Activated T-helper 17 cell treated with anti-CD3 and anti-CD28 coated beads, Interleukin-2, amount 50 U/mL, for 72 hours (primary cell): Measurements from ENCODE around the gene MADCAM1. TPM values are rescaled to one million over a fixed set of nuclear protein-coding genes. Genes with fewer than 3 reads are reported as not detected.
A peak's percentile ranks its signal among the peaks of the same experiment; 100 is the strongest.

Experiments used
- ATAC-seq: fragments of 150-1000 bp; cut with Tn5 transposase; replicated peaks from 2 replicates; pipeline ENCODE4 v1.10.0; 2021; ENCODE audit warnings: mild to moderate bottlenecking, moderate library complexity
- H3K27ac Mint-ChIP-seq: one replicate; pipeline ENCODE4 v1.8.0; 2022; ENCODE audit warnings: mixed read lengths
- H3K27me3 Mint-ChIP-seq: one replicate; pipeline ENCODE4 v1.8.0; 2022; ENCODE audit warnings: mixed read lengths
- H3K36me3 Mint-ChIP-seq: one replicate; pipeline ENCODE4 v1.8.0; 2022; ENCODE audit warnings: low read depth, mild to moderate bottlenecking, mixed read lengths
- H3K4me1 Mint-ChIP-seq: one replicate; pipeline ENCODE4 v1.8.0; 2022; ENCODE audit warnings: mixed read lengths
- H3K4me3 Mint-ChIP-seq: one replicate; pipeline ENCODE4 v1.8.0; 2022; ENCODE audit warnings: mild to moderate bottlenecking, mixed read lengths
- H3K9me3 Mint-ChIP-seq: one replicate; pipeline ENCODE4 v1.8.0; 2022; ENCODE audit warnings: mixed read lengths
- total RNA-seq, 2 donors: library from RNA; stranded (reverse); gene quantifications; one replicate each; pipeline ENCODE4 v1.2.3, GENCODE V29; 2022

Gene MADCAM1
- total RNA-seq, 2 donors from 2014 or later, result 0.29 TPM; not detected in 1

DNA sequence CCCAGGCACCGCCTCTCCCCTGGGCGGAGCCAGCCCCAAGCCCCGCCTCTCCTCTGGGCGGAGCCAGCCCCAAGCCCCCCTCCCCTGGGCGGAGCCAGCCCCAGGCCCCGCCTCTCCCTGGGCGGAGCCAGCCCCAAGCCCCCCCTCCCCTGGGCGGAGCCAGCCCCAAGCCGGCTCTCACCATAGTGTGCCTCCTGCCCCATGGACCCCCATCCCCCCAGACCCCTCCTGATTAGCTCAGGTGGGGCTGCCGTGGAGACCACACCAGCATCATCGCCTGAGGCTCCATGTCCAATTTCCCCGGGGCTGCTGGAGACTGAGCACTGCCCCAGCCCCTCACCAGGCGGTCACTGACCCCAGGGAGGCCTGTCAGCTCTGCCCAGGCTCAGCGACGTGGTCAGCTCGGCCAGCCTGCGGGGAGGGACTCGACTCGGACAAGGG is 4.2 kb upstream of the MADCAM1 start:
- Mint-ChIP-seq H3K27me3 (no peaks in the 10 kb centered on the region), H3K4me3 (no peak overlapping the region), H3K27ac (no peak overlapping the region), H3K36me3 (no peaks in the 10 kb centered on the region), H3K9me3 (no peaks in the 10 kb centered on the region), H3K4me1 (no peaks in the 10 kb centered on the region)
- no peak for ATAC-seq

DNA sequence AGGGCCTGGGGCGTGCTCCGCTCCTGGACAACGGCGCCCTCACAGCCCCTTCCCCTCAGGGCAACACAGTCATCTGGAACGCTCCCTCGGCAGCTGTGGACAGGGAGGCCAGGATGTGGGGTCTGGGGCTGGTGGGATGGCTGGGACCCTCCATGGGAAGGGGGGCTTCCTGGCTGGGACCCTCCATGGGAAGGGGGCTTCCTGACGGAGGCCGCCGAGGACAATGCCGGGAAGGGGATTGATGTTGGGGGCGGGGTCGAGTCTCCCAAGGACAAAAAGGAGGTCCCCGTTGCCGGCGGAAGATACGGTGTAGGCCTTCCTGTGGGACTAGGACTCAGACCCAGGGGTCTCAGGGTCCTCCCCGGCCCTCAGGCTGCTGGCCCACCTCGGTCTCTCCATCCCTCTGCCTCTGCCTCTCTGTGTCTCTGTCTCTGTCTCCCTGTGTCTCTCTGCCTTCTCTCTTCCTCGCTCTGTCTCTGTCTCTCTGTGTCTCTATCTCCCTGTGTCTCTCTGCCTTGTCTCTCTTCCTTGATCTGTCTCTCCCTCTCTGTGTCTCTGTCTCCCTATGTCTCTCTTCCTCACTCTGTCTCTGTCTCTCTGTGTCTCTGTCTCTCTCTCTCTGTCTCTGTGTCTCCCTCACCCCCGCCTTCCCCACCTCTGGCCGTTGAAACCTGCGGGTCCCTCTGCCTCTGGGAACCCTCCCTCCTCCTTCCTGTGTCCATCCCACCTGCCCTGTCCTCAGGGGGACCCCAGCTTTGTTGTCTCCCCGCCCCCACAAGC is 2.7 kb upstream of the MADCAM1 start:
- Mint-ChIP-seq H3K27ac (peak overlapping the region; percentile 20), H3K9me3 (no peaks in the 10 kb centered on the region), H3K27me3 (peaks cover 4% of the 10 kb centered on the region), H3K36me3 (no peaks in the 10 kb centered on the region), H3K4me3 (no peak overlapping the region), H3K4me1 (no peaks in the 10 kb centered on the region)
- no peak for ATAC-seq

DNA sequence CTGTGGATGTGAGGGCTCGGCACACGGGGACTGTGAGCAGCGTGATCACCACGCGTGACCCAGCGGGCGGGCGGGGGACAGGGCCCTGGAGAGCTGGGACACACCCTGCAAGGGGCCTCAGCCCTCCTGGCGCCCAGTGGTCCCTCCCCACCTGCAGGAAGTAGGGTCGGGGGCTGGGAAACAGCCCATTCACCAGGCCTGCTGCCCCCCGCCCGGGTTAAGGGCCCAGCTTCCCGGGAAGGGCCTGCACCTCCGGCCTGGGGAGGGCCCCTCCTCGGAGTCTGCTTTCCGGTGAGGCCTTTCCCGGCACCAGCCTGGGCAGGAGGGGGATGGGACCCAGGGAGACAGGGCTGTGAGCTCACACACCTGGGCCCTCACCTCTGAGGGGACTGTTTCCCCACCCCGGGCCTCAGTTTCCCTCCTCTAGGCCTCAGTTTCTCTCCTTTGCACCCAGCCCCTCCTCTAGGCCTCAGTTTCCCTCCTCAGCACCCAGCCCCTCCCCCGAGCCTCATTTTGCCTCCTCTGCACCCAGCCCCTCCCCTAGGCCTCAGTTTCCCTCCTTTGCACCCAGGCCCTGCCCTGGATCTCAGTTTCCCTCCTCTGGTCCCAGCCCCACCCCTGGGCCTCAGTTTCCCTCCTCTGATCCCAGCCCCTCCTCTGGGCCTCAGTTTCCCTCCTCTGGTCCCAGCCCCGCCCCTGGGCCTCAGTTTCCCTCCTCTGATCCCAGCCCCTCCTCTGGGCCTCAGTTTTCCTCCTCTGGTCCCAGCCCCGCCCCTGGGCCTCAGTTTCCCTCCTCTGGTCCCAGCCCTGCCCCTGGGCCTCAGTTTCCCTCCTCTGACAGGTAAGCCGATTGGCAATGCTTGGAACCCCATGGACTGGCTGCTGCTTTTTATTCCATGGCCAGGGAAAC is 1.9 kb upstream of the MADCAM1 start:
- H3K9me3 Mint-ChIP-seq, result no peaks in the 10 kb centered on the region
- H3K4me3 Mint-ChIP-seq, result no peak overlapping the region
- no peak for ATAC-seq
- H3K27me3 Mint-ChIP-seq, result peaks cover 8% of the 10 kb centered on the region
- H3K4me1 Mint-ChIP-seq, result no peaks in the 10 kb centered on the region
- no peaks in the 10 kb centered on the region for H3K36me3 Mint-ChIP-seq
- peak overlapping the region; percentile 20 for H3K27ac Mint-ChIP-seq

DNA sequence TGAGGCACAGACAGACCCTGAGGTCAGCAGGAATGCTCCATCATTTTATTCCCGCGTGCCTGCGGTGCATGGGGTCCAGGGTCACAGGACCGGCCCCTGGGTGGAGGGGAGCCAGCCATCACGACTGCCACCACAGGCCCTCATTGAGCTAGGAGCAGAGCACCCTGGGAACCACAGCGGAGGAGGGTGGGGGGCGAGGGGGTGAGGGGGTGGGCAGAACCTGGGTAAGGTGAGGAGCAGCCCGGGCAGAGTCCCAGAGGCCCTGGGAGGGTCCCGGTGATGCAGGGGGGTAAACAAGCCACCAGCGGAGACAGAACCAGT is 1.2 kb upstream of the MADCAM1 start:
- Mint-ChIP-seq H3K4me3 (no peak overlapping the region), H3K4me1 (no peaks in the 10 kb centered on the region), H3K9me3 (no peaks in the 10 kb centered on the region), H3K36me3 (no peaks in the 10 kb centered on the region), H3K27ac (no peak overlapping the region), H3K27me3 (peaks cover 10% of the 10 kb centered on the region)
- ATAC-seq, result no peak

DNA sequence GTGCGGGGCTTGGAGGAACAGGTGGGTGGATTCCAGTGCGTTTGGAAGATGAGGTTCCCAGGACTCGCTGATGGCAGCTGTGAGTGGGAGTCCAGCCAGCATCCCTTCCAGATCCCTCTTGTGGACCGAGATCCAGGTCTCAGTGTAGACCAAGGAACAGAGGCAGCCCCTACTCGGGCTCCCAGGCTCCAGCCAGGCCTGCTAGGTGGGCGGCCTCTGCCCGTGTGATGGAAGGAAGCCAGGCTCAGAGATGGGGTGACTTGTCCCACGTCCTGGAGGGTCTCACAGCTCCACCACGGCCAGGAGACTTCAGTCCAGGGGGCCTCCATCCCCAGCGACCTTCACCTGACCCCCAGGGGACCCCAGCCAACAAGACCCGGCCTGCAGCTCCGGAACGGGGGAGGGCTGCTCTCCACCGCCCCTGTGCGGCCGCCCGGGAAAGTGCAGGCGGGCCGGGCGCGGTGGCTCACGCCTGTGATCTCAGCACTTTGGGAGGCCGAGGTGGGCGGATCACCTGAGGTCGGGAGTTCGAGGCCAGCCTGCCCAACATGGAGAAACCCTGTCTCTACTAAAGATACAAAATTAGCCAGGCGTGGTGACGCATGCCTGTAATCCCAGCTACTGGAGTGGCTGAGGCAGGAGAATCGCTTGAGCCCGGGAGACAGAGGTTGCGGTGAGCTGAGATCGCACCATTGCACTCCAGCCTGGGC is 729 bp upstream of the MADCAM1 start:
- no peak overlapping the region for H3K4me3 Mint-ChIP-seq

DNA sequence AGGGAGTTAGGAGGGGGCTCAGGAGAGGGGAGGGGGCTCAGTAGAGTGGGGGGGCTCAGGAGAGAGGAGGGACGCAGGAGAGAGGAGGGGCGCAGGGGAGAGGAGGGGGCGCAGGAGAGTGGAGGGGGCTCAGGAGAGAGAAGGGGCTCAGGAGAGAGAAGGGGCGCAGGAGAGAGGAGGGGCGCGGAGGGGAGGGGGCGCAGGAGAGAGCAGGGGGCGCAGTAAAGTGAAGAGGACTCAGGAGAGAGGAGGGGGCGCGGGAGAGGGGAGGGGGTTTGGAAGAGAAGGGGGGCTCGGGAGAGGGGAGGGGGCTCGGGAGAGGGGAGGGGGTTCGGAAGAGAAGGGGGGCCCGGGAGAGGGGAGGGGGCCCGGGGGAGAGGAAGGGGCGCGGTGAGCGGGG is 700 bp downstream of the MADCAM1 start:
- ATAC-seq, result no peak
- Mint-ChIP-seq H3K4me3 (no peak overlapping the region), H3K9me3 (no peaks in the 10 kb centered on the region), H3K27me3 (peaks cover 10% of the 10 kb centered on the region), H3K27ac (no peak overlapping the region), H3K4me1 (no peaks in the 10 kb centered on the region), H3K36me3 (no peaks in the 10 kb centered on the region)

More for the DNA sequence above, 729 bp upstream of the MADCAM1 start:
- no peaks in the 10 kb centered on the region for H3K9me3 Mint-ChIP-seq
- no peaks in the 10 kb centered on the region for H3K4me1 Mint-ChIP-seq
- H3K36me3 Mint-ChIP-seq, result no peaks in the 10 kb centered on the region
- peaks cover 10% of the 10 kb centered on the region for H3K27me3 Mint-ChIP-seq
- no peak overlapping the region for H3K27ac Mint-ChIP-seq
- ATAC-seq, result peak; percentile 44

DNA sequence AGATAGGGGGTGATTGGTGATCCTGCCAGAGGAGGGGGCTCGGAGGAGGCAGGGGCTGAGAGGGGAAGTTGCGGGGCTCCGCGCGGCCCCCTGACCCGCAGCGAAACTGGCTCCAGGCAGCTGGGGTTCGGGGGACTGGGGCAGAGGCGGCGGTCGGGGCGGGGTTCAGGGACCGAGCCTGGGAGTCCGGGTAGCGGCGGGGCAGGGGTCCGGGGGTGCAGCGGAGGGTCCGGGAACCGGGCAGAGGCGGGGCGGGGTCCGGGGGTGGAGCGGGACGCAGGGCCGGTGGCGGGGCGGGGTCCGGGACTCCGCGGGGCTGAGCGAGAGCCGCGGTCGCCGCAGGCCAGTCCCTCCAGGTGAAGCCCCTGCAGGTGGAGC is 1.2 kb downstream of the MADCAM1 start:
- no peaks in the 10 kb centered on the region for H3K36me3 Mint-ChIP-seq
- no peaks in the 10 kb centered on the region for H3K9me3 Mint-ChIP-seq
- no peak overlapping the region for H3K27ac Mint-ChIP-seq
- no peaks in the 10 kb centered on the region for H3K4me1 Mint-ChIP-seq
- H3K4me3 Mint-ChIP-seq, result no peak overlapping the region
- ATAC-seq, result no peak
- peaks cover 10% of the 10 kb centered on the region for H3K27me3 Mint-ChIP-seq

DNA sequence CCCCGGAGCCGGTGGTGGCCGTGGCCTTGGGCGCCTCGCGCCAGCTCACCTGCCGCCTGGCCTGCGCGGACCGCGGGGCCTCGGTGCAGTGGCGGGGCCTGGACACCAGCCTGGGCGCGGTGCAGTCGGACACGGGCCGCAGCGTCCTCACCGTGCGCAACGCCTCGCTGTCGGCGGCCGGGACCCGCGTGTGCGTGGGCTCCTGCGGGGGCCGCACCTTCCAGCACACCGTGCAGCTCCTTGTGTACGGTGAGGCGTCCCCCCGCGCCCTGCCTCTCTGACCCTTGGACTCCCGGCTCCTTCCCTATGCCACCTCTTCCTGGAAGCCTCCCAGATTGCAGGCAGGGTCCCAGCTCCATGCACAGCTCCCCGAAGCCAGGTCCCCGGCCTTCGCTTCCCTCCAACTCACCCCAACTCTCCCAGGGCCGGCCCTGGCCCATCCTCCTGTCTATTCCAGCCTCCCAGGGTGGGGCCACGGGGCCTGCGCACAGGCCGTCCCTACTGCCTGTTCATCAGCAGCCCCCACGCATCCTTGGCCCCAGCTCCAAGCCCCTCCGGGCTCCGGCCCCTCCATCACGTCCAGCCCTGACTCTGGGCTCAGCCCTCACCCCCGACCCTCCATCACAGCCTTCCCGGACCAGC is 1.7 kb downstream of the MADCAM1 start:
- H3K27ac Mint-ChIP-seq, result no peak overlapping the region
- peak; percentile 43 for ATAC-seq
- H3K4me3 Mint-ChIP-seq, result no peak overlapping the region
- H3K36me3 Mint-ChIP-seq, result no peaks in the 10 kb centered on the region
- H3K27me3 Mint-ChIP-seq, result peaks cover 10% of the 10 kb centered on the region
- no peaks in the 10 kb centered on the region for H3K4me1 Mint-ChIP-seq
- no peaks in the 10 kb centered on the region for H3K9me3 Mint-ChIP-seq

DNA sequence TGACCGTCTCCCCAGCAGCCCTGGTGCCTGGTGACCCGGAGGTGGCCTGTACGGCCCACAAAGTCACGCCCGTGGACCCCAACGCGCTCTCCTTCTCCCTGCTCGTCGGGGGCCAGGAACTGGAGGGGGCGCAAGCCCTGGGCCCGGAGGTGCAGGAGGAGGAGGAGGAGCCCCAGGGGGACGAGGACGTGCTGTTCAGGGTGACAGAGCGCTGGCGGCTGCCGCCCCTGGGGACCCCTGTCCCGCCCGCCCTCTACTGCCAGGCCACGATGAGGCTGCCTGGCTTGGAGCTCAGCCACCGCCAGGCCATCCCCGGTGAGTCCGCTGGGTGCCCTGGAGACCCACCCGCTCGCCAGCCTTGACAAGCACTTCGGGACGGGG is 2.2 kb downstream of the MADCAM1 start:
- H3K27me3 Mint-ChIP-seq, result peaks cover 10% of the 10 kb centered on the region
- no peak for ATAC-seq
- H3K36me3 Mint-ChIP-seq, result no peaks in the 10 kb centered on the region
- H3K27ac Mint-ChIP-seq, result no peak overlapping the region
- H3K9me3 Mint-ChIP-seq, result no peaks in the 10 kb centered on the region
- H3K4me3 Mint-ChIP-seq, result no peak overlapping the region
- H3K4me1 Mint-ChIP-seq, result no peaks in the 10 kb centered on the region

DNA sequence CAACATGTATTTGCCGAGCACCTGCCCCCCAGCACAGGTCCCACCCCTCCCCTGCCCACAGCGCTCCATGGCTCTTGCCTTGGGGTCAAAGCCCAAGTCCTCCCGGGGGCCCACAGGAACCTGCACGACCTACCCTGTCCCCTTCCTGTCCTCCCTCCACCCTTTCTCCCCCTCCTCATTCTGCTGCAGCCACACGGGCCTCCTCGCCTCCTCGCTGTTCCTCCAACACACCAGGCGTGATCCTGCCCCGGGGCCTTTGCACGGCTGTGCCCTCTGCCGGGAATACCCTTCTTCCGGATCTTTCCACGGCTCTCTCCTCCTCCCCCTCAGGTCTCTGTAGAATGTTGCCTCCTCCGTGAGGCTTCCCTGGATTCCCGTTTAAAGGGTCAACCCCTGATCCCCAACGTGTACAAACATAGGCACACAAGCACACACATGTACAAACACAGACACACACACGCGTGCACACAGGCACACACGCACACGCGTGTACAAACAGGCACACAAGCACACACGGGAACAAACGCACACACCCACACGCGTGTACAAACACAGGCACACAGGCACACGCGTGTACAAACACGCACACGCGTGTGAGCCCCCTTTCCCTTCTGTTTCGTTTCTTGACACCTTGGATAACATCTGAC is 2.8 kb downstream of the MADCAM1 start:
- H3K4me3 Mint-ChIP-seq, result no peak overlapping the region
- H3K9me3 Mint-ChIP-seq, result no peaks in the 10 kb centered on the region
- H3K36me3 Mint-ChIP-seq, result no peaks in the 10 kb centered on the region
- no peak for ATAC-seq
- peaks cover 10% of the 10 kb centered on the region for H3K27me3 Mint-ChIP-seq
- no peak overlapping the region for H3K27ac Mint-ChIP-seq
- no peaks in the 10 kb centered on the region for H3K4me1 Mint-ChIP-seq

DNA sequence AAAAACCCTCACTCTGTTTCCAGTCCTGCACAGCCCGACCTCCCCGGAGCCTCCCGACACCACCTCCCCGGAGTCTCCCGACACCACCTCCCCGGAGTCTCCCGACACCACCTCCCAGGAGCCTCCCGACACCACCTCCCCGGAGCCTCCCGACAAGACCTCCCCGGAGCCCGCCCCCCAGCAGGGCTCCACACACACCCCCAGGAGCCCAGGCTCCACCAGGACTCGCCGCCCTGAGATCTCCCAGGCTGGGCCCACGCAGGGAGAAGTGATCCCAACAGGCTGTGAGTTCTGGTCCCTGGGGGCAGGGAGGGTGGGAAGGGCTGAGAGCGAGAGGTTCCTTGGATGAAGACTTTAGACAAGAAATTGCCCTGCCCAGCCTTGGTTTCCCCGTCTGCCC is 5.4 kb downstream of the MADCAM1 start:
- peaks cover 3% of the 10 kb centered on the region for H3K4me1 Mint-ChIP-seq
- H3K9me3 Mint-ChIP-seq, result no peaks in the 10 kb centered on the region
- H3K27me3 Mint-ChIP-seq, result peaks cover 10% of the 10 kb centered on the region
- H3K27ac Mint-ChIP-seq, result no peak overlapping the region
- ATAC-seq, result no peak
- no peak overlapping the region for H3K4me3 Mint-ChIP-seq
- peaks cover under 1% of the 10 kb centered on the region for H3K36me3 Mint-ChIP-seq

DNA sequence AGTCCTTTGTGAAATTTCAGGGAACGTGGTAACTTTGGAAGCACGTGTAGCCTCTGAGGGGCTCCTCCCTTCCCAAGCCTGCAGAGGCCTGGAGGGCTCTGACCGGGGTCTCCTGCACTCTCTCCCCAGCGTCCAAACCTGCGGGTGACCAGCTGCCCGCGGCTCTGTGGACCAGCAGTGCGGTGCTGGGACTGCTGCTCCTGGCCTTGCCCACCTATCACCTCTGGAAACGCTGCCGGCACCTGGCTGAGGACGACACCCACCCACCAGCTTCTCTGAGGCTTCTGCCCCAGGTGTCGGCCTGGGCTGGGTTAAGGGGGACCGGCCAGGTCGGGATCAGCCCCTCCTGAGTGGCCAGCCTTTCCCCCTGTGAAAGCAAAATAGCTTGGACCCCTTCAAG is 8.3 kb downstream of the MADCAM1 start:
- Mint-ChIP-seq H3K4me1 (peaks cover 14% of the 10 kb centered on the region), H3K36me3 (peaks cover 8% of the 10 kb centered on the region), H3K9me3 (no peaks in the 10 kb centered on the region), H3K27me3 (no peaks in the 10 kb centered on the region), H3K27ac (no peak overlapping the region), H3K4me3 (no peak overlapping the region)
- ATAC-seq, result no peak

DNA sequence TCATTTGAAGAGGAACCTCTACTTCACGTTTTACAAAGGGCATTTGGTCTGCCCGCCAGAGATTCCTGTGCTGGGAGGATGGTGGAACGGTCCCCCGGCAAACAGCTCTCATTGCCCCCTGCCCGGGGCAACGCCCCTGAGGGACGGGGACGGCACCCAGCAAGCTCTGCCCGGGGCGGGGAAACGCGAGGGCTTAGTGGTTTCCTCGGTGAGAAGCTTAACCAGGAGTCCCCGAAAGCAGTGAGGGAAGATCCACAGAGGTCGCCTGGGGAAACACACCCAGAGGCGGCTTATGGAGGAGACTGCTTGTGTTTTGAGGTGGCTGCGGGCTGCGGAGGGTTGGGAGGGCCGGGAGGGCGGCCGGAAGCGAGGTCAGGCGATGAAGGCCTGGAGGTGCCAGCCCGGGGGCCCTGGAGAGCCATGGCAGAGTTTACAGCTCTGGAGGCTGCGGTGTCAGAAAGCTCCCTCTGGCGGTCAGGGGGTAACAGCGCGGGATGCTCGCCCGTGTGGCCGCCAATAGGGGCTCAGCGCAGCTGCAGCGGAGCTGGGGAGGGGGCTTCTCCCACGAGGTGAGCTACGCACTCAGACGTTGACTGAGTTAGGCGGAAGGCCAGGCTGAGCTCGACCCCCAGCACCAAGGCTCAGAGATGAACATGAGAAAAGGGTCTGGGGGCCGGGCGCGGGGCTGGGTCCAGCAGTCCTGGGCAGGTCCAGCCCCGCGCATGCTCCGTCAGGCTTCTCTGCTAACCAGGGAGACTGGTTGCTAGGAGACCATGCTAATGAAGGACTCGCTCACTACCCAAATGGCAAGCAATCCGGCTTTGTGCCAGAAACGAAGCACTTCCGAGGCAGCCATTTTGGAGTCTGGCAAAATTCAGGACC is 10.4 kb downstream of the MADCAM1 start:
- H3K36me3 Mint-ChIP-seq, result peaks cover 14% of the 10 kb centered on the region
- peak; percentile 77 for ATAC-seq
- H3K27ac Mint-ChIP-seq, result peak overlapping the region; percentile 99
- peaks cover 22% of the 10 kb centered on the region for H3K4me1 Mint-ChIP-seq
- H3K9me3 Mint-ChIP-seq, result no peaks in the 10 kb centered on the region
- peak overlapping the region; percentile 87 for H3K4me3 Mint-ChIP-seq
- H3K27me3 Mint-ChIP-seq, result no peaks in the 10 kb centered on the region
